Measurements from ENCODE around the gene NDUFV3.
"Not testable (repeated sequence)": the region's sequence is repeated elsewhere in the genome, so short reads cannot be mapped to it uniquely, and the experiment has no call there.

Gene NDUFV3

DNA sequence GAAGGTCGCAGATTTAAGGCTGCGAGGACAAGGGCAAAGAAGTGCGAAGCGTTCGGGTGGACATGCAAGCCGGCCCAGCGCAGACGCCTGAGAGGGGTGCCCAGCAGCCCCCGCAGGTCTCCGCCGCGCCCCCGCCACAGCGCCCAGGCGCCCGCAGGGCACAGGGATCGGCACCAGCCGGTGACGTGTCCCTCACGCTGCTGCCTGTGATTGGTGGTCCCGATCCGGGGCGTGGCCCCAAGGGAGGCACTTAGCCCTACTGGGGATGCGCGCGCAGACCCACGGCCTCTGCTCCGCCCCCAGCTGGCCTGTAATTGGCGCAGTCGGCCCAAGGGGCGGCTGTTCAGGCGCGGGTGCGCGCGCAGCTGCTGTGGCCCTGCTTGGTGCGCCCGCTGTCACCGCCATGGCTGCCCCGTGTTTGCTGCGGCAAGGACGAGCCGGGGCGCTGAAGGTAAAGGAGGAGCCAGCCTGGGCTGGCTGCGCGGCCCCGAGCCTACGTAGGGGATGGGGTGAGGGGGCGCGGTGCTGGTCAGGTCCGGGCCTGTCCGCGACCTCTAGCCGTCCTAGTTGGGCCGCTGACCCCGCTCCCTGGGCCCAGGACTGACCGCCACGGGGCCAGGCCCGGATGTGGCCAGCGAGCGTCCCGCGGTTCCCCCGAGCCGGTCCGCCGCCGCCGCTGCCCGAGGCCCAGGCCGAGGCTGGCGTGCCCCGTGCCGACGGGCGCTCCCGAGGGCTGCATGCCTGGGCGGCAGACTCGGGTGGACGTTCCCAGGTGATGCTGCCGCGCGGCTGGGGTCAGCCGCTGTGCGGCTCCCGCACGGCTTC lies at the start of gene NDUFV3:
Gene NDUFV3 (plus strand): TSS at position 379 of the 825 bp plus-strand sequence. CDS start 25 bp downstream, at position 404.
- DNase-seq (ENCODE audit: low read depth in 1 of 2, low spot score in 1 of 2): peak; percentile 100

- no peak for DNase-seq (ENCODE audit: low read depth in 1 of 2, low spot score in 1 of 2)
These were observed 48.5 kb upstream of the NDUFV3 start for GRCh38 chr21:42844411-42845113.

GRCh38 chr21:42845296-42845965 lies 47.7 kb upstream of the NDUFV3 start:
- no peak for DNase-seq (ENCODE audit: low read depth in 1 of 2, low spot score in 1 of 2)

- DNase-seq (ENCODE audit: low read depth in 1 of 2, low spot score in 1 of 2): no peak
These were observed 46.9 kb upstream of the NDUFV3 start for GRCh38 chr21:42846221-42846620.

GRCh38 chr21:42847051-42847707 lies 45.9 kb upstream of the NDUFV3 start:
- no peak for DNase-seq (ENCODE audit: low read depth in 1 of 2, low spot score in 1 of 2)

DNA sequence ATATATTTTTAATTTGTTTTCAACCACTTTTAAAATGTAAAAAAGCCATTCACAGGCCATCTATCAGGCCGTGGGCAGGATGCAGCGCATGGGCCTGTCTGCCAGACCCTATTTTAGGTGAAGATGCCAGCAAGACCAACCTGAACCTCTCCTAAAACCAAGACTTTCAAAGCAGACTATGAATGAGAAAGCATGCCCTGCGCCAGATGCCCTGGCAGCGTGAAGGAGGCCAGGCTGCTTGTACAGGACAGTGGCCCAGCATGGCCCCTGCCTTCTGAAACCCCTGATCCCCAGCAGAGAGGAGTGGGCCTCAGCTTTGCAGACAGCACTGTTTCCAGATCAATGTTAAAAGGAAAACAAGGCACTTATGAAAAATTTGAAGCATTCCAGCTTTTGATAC lies 45.4 kb upstream of the NDUFV3 start:
- DNase-seq (ENCODE audit: low read depth in 1 of 2, low spot score in 1 of 2): no peak

DNA sequence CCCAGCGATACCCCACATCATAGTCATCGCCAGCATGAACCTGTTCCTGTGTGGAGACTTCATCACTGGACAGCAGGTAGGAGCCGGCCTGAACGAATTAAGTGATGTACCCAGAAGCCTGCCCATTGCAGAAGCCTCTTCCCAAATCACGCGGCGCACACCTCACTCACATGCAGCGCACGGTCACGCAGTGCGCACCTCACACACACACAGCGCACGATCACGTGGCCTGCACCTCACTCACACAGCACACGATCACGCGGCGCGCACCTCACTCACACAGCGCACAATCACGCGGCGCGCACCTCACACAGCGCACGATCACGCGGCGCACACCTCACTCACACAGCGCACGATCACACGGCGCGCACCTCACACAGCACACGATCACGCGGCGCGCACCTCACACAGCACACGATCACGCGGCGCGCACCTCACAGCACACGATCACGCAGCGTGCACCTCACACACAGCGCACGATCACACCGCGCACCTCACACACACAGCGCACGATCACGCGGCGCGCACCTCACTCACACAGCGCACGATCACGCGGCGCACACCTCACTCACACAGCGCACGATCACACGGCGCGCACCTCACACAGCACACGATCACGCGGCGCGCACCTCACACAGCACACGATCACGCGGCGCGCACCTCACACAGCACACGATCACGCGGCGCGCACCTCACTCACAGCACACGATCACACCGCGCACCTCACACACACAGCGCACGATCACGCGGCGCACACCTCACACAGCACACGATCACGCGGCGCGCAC lies 44.8 kb upstream of the NDUFV3 start:
- not testable (repeated sequence) for DNase-seq (ENCODE audit: low read depth in 1 of 2, low spot score in 1 of 2)

GRCh38 chr21:42848932-42849758 lies 44.0 kb upstream of the NDUFV3 start:
- no peak for DNase-seq (ENCODE audit: low read depth in 1 of 2, low spot score in 1 of 2)

GRCh38 chr21:42849759-42850412 lies 43.2 kb upstream of the NDUFV3 start:
- no peak for DNase-seq (ENCODE audit: low read depth in 1 of 2, low spot score in 1 of 2)

GRCh38 chr21:42850463-42850862 lies 42.6 kb upstream of the NDUFV3 start:
- no peak for DNase-seq (ENCODE audit: low read depth in 1 of 2, low spot score in 1 of 2)

DNA sequence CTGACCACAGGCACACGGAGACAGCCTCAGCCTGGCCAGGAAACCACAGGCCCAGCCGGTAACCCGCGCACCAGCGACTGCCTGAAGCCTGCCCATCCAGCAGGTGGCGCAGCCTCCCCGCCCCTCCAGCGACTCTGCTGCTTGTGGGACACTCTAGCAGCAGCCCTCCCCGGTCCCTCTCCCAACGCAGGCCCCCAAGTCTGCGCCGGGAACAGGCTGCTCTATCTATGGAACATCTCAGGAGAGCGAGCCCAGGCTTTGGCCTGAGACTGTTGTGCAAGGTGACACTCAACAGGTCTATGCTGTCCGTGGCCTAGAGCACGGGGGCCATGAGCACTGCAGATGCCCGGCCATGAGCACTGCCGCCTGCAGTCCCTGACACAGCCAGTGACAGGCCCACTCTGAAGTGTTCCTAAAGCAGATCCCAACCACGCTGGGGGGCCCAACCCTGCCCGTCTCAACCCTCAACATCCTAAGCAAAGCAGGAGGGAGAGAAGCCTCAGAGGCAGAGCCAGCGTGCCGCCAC lies 42.2 kb upstream of the NDUFV3 start:
- DNase-seq (ENCODE audit: low read depth in 1 of 2, low spot score in 1 of 2): no peak

DNA sequence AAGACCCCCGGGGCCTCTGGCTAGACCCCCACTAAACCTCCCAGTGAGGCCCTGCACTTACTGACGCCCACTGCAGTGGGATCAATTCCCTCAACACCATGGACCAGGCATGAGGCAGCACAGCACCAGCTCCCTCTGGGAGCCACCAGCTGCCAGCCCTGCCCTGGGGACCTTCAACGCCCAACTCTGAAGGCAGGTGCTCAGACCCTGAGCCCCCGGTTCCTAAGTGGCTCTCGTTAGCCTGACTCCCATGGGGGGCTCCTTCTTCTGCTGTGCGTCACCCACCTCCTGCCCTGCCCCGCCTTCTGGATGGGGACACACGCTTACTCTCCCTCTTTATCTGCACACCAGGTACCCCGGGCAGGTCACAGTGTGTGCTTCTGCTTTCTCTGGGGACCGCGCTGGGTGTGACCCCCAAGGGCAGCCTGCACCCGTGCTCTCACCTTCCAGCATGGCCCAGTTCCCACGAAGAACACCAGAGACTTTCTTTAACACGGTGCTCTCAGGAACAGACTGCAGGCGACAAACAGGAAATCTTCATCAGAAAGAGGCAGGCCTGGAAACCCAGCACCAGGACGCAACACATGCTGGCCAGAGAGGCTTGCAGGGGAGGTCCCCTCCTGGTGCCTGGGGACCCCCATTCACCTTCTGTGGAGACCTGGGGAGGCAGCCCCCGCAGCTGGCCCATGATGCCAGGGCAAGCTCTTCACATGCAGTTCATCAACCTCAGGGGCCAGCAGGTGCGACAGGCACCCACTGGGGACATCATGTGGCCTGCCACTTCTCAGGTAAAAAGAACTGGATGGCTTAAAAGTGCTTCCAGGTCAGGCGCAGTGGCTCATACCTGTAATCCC lies 41.1 kb upstream of the NDUFV3 start:
- DNase-seq (ENCODE audit: low read depth in 1 of 2, low spot score in 1 of 2): no peak

DNA sequence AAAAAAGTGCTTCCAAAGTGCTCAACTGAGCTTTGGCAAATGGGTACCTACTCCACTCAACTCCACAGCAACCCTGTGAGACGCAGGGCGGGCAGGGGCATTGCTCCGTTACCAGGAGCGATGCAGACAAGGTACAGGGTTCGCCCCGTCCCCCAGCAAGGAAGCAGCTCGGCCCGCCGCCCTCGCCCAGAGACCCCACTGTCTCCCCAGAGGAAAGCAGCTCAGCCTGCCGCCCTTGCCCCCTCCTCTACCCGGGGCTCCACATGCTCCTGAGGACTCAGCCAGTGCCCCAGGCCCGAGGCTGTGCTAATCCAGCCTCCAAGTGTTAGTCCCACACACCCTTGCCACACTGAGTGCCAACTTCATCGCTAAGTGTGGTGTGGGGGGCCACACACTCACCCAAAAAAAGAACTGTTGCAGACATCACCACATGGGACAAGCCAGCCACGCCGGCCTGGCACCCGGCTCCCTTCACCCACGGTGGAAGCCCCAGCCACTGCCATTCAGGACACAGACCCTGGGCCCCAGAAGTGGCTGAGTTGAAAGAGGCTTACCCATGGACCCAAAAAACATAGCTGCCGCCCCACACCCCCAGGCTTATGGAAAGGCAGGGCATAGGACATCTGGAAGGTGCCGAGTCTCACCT lies 40.1 kb upstream of the NDUFV3 start:
- no peak for DNase-seq (ENCODE audit: low read depth in 1 of 2, low spot score in 1 of 2)

GRCh38 chr21:42853621-42854020 lies 39.5 kb upstream of the NDUFV3 start:
- DNase-seq (ENCODE audit: low read depth in 1 of 2, low spot score in 1 of 2): no peak

- DNase-seq (ENCODE audit: low read depth in 1 of 2, low spot score in 1 of 2): no peak
These were observed 38.7 kb upstream of the NDUFV3 start for GRCh38 chr21:42854246-42855010.

GRCh38 chr21:42855171-42855936 lies 37.8 kb upstream of the NDUFV3 start:
- DNase-seq (ENCODE audit: low read depth in 1 of 2, low spot score in 1 of 2): no peak

Data from activated CD4-positive, alpha-beta T cell treated with anti-CD3 and anti-CD28 coated beads, Interleukin-2, amount 50 U/mL, for 24 hours (primary cell).